Mammary epithelial cell (primary cell): ENCODE data around the gene NUP43.

Experiments used
- EZH2 ChIP-seq: IDR thresholded peaks from 2 replicates; pipeline ENCODE4 v1.6.1; 2012; ENCODE audit warnings: low read length, inconsistent platforms, borderline replicate concordance
- TF ChIP-seq, protein P1 (sequence below), 2 donors: IDR thresholded peaks in 1 of 2; conservative IDR thresholded peaks in 1 of 2; 2 replicates each; pipeline ENCODE4 v1.5.1; 2011 to 2012; ENCODE audit warnings: inconsistent platforms in 2 of 2, low read length in 2 of 2, mild to moderate bottlenecking in 2 of 2, control low read depth in 1 of 2, low read depth in 1 of 2; ENCODE audit not compliant: insufficient read depth in 1 of 2; ENCODE audit errors: extremely low read depth in 1 of 2

- TF ChIP-seq, protein P1, sequence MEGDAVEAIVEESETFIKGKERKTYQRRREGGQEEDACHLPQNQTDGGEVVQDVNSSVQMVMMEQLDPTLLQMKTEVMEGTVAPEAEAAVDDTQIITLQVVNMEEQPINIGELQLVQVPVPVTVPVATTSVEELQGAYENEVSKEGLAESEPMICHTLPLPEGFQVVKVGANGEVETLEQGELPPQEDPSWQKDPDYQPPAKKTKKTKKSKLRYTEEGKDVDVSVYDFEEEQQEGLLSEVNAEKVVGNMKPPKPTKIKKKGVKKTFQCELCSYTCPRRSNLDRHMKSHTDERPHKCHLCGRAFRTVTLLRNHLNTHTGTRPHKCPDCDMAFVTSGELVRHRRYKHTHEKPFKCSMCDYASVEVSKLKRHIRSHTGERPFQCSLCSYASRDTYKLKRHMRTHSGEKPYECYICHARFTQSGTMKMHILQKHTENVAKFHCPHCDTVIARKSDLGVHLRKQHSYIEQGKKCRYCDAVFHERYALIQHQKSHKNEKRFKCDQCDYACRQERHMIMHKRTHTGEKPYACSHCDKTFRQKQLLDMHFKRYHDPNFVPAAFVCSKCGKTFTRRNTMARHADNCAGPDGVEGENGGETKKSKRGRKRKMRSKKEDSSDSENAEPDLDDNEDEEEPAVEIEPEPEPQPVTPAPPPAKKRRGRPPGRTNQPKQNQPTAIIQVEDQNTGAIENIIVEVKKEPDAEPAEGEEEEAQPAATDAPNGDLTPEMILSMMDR (conservative IDR thresholded peaks at IDR 0.05 in 1 of 2, IDR thresholded peaks at IDR 0.05 in 1 of 2; ENCODE audit: extremely low read depth in 1 of 2, insufficient read depth in 1 of 2, low read depth in 1 of 2, low read length in 2 of 2): no peak
- no peak for TF ChIP-seq EZH2
Observed at GRCh38 chr6:149771925-149772324, 25.6 kb upstream of the NUP43 start.
